HCT116 (cell line): ENCODE measurements around the gene ZNF521. TPM values are rescaled to one million over a fixed set of nuclear protein-coding genes. Genes with fewer than 3 reads are reported as not detected.

Experiments used
- ATAC-seq: fragments of 200-7000 bp; cut with Tn5 transposase; 2 replicates; pipeline ENCODE4 v1.9.1; 2020; ENCODE audit warnings: mild to moderate bottlenecking, moderate library complexity
- BruUV-seq: library from RNA; stranded (reverse); fragments of 400-500 nt; replicated peaks from 2 replicates; lab custom pipeline; 2021; lab: Mats Ljungman, UMichigan
- CTCF ChIA-PET: fragments of 300-600 bp; sonication (Branson Sonifier 250); formaldehyde crosslinking; loops from one replicate; lab custom pipeline; 2021; ENCODE audit warnings: antibody characterized with exemption; lab: Charles Lee
- POLR2A ChIA-PET: fragments of 300-600, 350-600 bp; sonication (Branson Sonifier 250); formaldehyde crosslinking; loops from one replicate; lab custom pipeline; 2021; ENCODE audit warnings: antibody characterized with exemption; lab: Charles Lee
- RAD21 ChIA-PET, 2 experiments: fragments of 300-600 bp; sonication (Branson Sonifier 250); formaldehyde crosslinking; loops; one replicate each; lab custom pipeline; 2023; ENCODE audit warnings: low total read pairs in 2 of 2; ENCODE audit not compliant: uncharacterized antibody in 2 of 2, unreplicated experiment in 2 of 2, low non-redundant PET in 1 of 2; lab: Charles Lee
- DNase-seq: peaks from one replicate; pipeline ENCODE4 v3.0.0-alpha.2; 2010; ENCODE audit warnings: low read depth, low spot score
- H2AFZ ChIP-seq: fragments of 200-600 bp; shearing (Covaris generic), sonication (generic); 2 replicates; pipeline ENCODE4 v1.6.1; 2017; ENCODE audit warnings: low read depth, mixed run types, mixed read lengths, antibody characterized with exemption, low read length; ENCODE audit not compliant: poor library complexity, severe bottlenecking
- H3K27ac ChIP-seq: 2 replicates; pipeline ENCODE4 v1.5.1; 2012; ENCODE audit warnings: low read depth, low read length
- H3K27me3 ChIP-seq: fragments of 200-600 bp; sonication (generic); 2 replicates; pipeline ENCODE4 v1.6.1; 2016; ENCODE audit warnings: mixed run types, low read length, mixed read lengths; ENCODE audit not compliant: insufficient read depth
- H3K36me3 ChIP-seq, 2 experiments: fragments of 200-500 bp in 1 of 2; fragments of 200-600 bp in 1 of 2; sonication (Bioruptor generic) in 1 of 2; sonication (generic) in 1 of 2; 2 replicates each; pipeline versions ENCODE4 v1.5.1 to v1.6.1; 2014 to 2016; ENCODE audit warnings: low read length in 2 of 2, inconsistent platforms in 1 of 2, mixed read lengths in 1 of 2, mixed run types in 1 of 2; ENCODE audit not compliant: insufficient read depth in 2 of 2, control insufficient read depth in 1 of 2
- H3K4me1 ChIP-seq, 2 experiments: fragments of 200-600 bp in 1 of 2; sonication (generic) in 1 of 2; 2 replicates each; pipeline versions ENCODE4 v1.5.1 to v1.6.1; 2012 to 2017; ENCODE audit warnings: low read length in 2 of 2, inconsistent platforms in 1 of 2, mild to moderate bottlenecking in 1 of 2, mixed read lengths in 1 of 2, mixed run types in 1 of 2, moderate library complexity in 1 of 2; ENCODE audit not compliant: insufficient read depth in 2 of 2, control insufficient read depth in 1 of 2
- H3K4me2 ChIP-seq: fragments of 200-600 bp; sonication (generic); 2 replicates; pipeline ENCODE4 v1.6.1; 2017; ENCODE audit warnings: mixed run types, low read length, mixed read lengths
- H3K4me3 ChIP-seq, 2 experiments: fragments of 200-600 bp in 1 of 2; sonication (generic) in 1 of 2; replicated peaks in 1 of 2; 2 replicates each; pipeline ENCODE4 v1.5.1; 2011 to 2016; ENCODE audit warnings: low read length in 2 of 2, control low read depth in 1 of 2, low read depth in 1 of 2, mild to moderate bottlenecking in 1 of 2, mixed read lengths in 1 of 2, mixed run types in 1 of 2
- H3K79me2 ChIP-seq: fragments of 200-600 bp; sonication (generic); 2 replicates; pipeline ENCODE4 v1.6.1; 2017; ENCODE audit warnings: mild to moderate bottlenecking, mixed run types, low read length, moderate library complexity, mixed read lengths; ENCODE audit not compliant: insufficient read depth
- H3K9ac ChIP-seq: fragments of 200-600 bp; sonication (generic); 2 replicates; pipeline ENCODE4 v1.6.1; 2016; ENCODE audit warnings: low read length, mixed read lengths
- H3K9me2 ChIP-seq: fragments of 200-600 bp; sonication (generic), shearing (Covaris generic); 2 replicates; pipeline ENCODE4 v1.6.1; 2017; ENCODE audit warnings: mixed run types, mild to moderate bottlenecking, moderate library complexity; ENCODE audit not compliant: insufficient read depth
- H3K9me3 ChIP-seq, 2 experiments: fragments of 200-500 bp in 1 of 2; fragments of 200-600 bp in 1 of 2; sonication (Bioruptor generic) in 1 of 2; sonication (generic) in 1 of 2; 2 replicates each; pipeline ENCODE4 v1.6.1; 2014 to 2017; ENCODE audit warnings: low read length in 2 of 2, mixed read lengths in 2 of 2, inconsistent platforms in 1 of 2, low read depth in 1 of 2, mild to moderate bottlenecking in 1 of 2, mixed run types in 1 of 2, moderate library complexity in 1 of 2; ENCODE audit not compliant: control insufficient read depth in 1 of 2, insufficient read depth in 1 of 2
- H4K20me1 ChIP-seq: fragments of 200-600 bp; sonication (generic), shearing (Covaris generic); 2 replicates; pipeline ENCODE4 v1.6.1; 2017; ENCODE audit warnings: mixed run types, mild to moderate bottlenecking, moderate library complexity; ENCODE audit not compliant: insufficient read depth
- CBX3 ChIP-seq: IDR thresholded peaks from 2 replicates; pipeline ENCODE4 v1.6.1; 2012; ENCODE audit warnings: low read depth
- CEBPB ChIP-seq: IDR thresholded peaks from 2 replicates; pipeline ENCODE4 v1.6.1; 2012; ENCODE audit warnings: low read depth
- CTCF ChIP-seq, 3 experiments: fragments of 200-600 bp in 1 of 3; sonication (generic) in 1 of 3; IDR thresholded peaks in 2 of 3; conservative IDR thresholded peaks in 1 of 3; 2 replicates each; pipeline ENCODE4 v1.5.1; 2012 to 2017; ENCODE audit warnings: low read depth in 2 of 3, low read length in 2 of 3, antibody characterized with exemption in 1 of 3, borderline replicate concordance in 1 of 3, control low read depth in 1 of 3, mild to moderate bottlenecking in 1 of 3, mixed read lengths in 1 of 3, mixed run types in 1 of 3, moderate library complexity in 1 of 3; ENCODE audit not compliant: insufficient read depth in 1 of 3
- EGR1 ChIP-seq: IDR thresholded peaks from 2 replicates; pipeline ENCODE4 v1.6.1; 2012; ENCODE audit warnings: low read depth
- ELF1 ChIP-seq: IDR thresholded peaks from 2 replicates; pipeline ENCODE4 v1.6.1; 2012; ENCODE audit warnings: low read depth, borderline replicate concordance
- EZH2phosphoT487 ChIP-seq: fragments of 200-600 bp; IDR thresholded peaks from 2 replicates; pipeline ENCODE4 v1.6.1; 2018; ENCODE audit warnings: antibody characterized with exemption, borderline replicate concordance
- FOSL1 ChIP-seq: IDR thresholded peaks from 2 replicates; pipeline ENCODE4 v1.6.1; 2012; ENCODE audit warnings: low read depth
- JUND ChIP-seq: IDR thresholded peaks from 2 replicates; pipeline ENCODE4 v1.6.1; 2012
- POLR2A ChIP-seq: IDR thresholded peaks from 2 replicates; pipeline ENCODE4 v1.7.0; 2011; ENCODE audit warnings: borderline replicate concordance; ENCODE audit not compliant: insufficient read depth, insufficient read length; ENCODE audit errors: extremely low read depth
- POLR2AphosphoS5 ChIP-seq: IDR thresholded peaks from 2 replicates; pipeline ENCODE4 v1.6.1; 2011; ENCODE audit warnings: mild to moderate bottlenecking, low read depth, low read length, moderate library complexity
- SIN3A ChIP-seq: IDR thresholded peaks from 2 replicates; pipeline ENCODE4 v1.6.1; 2012; ENCODE audit warnings: low read depth
- SP1 ChIP-seq: IDR thresholded peaks from 2 replicates; pipeline ENCODE4 v1.6.1; 2012; ENCODE audit warnings: low read depth
- SRF ChIP-seq: IDR thresholded peaks from 2 replicates; pipeline ENCODE4 v1.6.1; 2012; ENCODE audit warnings: low read depth
- TCF7L2 ChIP-seq: IDR thresholded peaks from 2 replicates; pipeline ENCODE4 v1.7.0; 2011; ENCODE audit warnings: borderline replicate concordance, inconsistent platforms; ENCODE audit not compliant: insufficient read depth, insufficient read length; ENCODE audit errors: extremely low read depth
- ZFX ChIP-seq: fragments of 450-650 bp; IDR thresholded peaks from 2 replicates; pipeline ENCODE4 v1.6.1; 2017
- ZNF274 ChIP-seq: fragments of 200-500 bp; sonication (Bioruptor generic); IDR thresholded peaks from 2 replicates; pipeline ENCODE4 v1.6.1; 2014; ENCODE audit warnings: mild to moderate bottlenecking, low read depth, low read length, inconsistent platforms
- intact Hi-C: fragments of 100-400 bp; cut with micrococcal nuclease; formaldehyde crosslinking; loops from 2 replicates; pipeline ENCODE4 v1.10.0; 2022
- total RNA-seq: library from RNA; stranded (reverse); gene quantifications from one replicate; pipeline ENCODE4 v1.2.1, GENCODE V29; 2021; ENCODE audit not compliant: unreplicated experiment
- TF ChIP-seq, protein P1 (sequence below): IDR thresholded peaks from 2 replicates; pipeline ENCODE4 v1.6.1; 2012
- TF ChIP-seq, protein P2 (sequence below): IDR thresholded peaks from 2 replicates; pipeline ENCODE4 v1.6.1; 2011; ENCODE audit warnings: mild to moderate bottlenecking, low read length, moderate library complexity; ENCODE audit not compliant: insufficient replicate concordance; ENCODE audit errors: extremely low read depth

Gene ZNF521
- total RNA-seq, 1 experiment from 2014 or later, result 0.10 TPM

GRCh38 chr18:25050605-25051004 lies 301.4 kb downstream of the ZNF521 start:
- no peak overlapping the region for H3K27ac ChIP-seq
- DNase-seq, result no peak
- no peak for ATAC-seq
- TF ChIP-seq CBX3 (no peak), FOSL1 (no peak), SP1 (no peak), SRF (no peak), ELF1 (no peak), POLR2A (no peak), EGR1 (no peak), SIN3A (no peak), TCF7L2 (no peak)
- TF ChIP-seq, protein P1, sequence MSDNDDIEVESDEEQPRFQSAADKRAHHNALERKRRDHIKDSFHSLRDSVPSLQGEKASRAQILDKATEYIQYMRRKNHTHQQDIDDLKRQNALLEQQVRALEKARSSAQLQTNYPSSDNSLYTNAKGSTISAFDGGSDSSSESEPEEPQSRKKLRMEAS, result no peak
- ChIA-PET POLR2A (no interaction called here), CTCF (no interaction called here), RAD21 (no interaction called here)
- H3K4me3 ChIP-seq, result no peak overlapping the region
- H2AFZ ChIP-seq, result no peak overlapping the region
- H4K20me1 ChIP-seq, result no peaks in the 10 kb centered on the region
- no peaks in the 10 kb centered on the region for H3K79me2 ChIP-seq
- BruUV-seq, result no TSS peak
- H3K9ac ChIP-seq, result no peak overlapping the region
- H3K27me3 ChIP-seq, result no peaks in the 10 kb centered on the region
- H3K4me2 ChIP-seq, result no peak overlapping the region
- intact Hi-C loops, result no loop called here
- H3K36me3 ChIP-seq, result no peaks in the 10 kb centered on the region
- no peaks in the 10 kb centered on the region for H3K4me1 ChIP-seq
- H3K9me3 ChIP-seq, result no peaks in the 10 kb centered on the region
- H3K9me2 ChIP-seq, result no peaks in the 10 kb centered on the region

- ATAC-seq (no peak), DNase-seq (no peak)
- H3K4me3 ChIP-seq, result no peak overlapping the region
- H3K9me2 ChIP-seq, result no peaks in the 10 kb centered on the region
- H3K27ac ChIP-seq, result no peak overlapping the region
- no peaks in the 10 kb centered on the region for H3K36me3 ChIP-seq
- H3K9ac ChIP-seq, result no peak overlapping the region
- BruUV-seq, result no TSS peak
- H3K79me2 ChIP-seq, result no peaks in the 10 kb centered on the region
- no peaks in the 10 kb centered on the region for H3K27me3 ChIP-seq
- CTCF ChIA-PET, result no interaction called here
- no peaks in the 10 kb centered on the region for H3K9me3 ChIP-seq
- POLR2A ChIA-PET, result no interaction called here
- no peak overlapping the region for H3K4me2 ChIP-seq
- H2AFZ ChIP-seq, result no peak overlapping the region
- RAD21 ChIA-PET, result no interaction called here
- H4K20me1 ChIP-seq, result no peaks in the 10 kb centered on the region
- no peaks in the 10 kb centered on the region for H3K4me1 ChIP-seq
- TF ChIP-seq CBX3, result no peak
- no peak for TF ChIP-seq ZNF274
- TF ChIP-seq FOSL1, result no peak
- no peak for TF ChIP-seq CEBPB
- TF ChIP-seq SIN3A, result no peak
- no peak for TF ChIP-seq ZFX
- TF ChIP-seq, protein P1, result no peak
- TF ChIP-seq SP1, result no peak
- TF ChIP-seq EGR1, result no peak
- TF ChIP-seq EZH2phosphoT487, result no peak
- TF ChIP-seq, protein P2, sequence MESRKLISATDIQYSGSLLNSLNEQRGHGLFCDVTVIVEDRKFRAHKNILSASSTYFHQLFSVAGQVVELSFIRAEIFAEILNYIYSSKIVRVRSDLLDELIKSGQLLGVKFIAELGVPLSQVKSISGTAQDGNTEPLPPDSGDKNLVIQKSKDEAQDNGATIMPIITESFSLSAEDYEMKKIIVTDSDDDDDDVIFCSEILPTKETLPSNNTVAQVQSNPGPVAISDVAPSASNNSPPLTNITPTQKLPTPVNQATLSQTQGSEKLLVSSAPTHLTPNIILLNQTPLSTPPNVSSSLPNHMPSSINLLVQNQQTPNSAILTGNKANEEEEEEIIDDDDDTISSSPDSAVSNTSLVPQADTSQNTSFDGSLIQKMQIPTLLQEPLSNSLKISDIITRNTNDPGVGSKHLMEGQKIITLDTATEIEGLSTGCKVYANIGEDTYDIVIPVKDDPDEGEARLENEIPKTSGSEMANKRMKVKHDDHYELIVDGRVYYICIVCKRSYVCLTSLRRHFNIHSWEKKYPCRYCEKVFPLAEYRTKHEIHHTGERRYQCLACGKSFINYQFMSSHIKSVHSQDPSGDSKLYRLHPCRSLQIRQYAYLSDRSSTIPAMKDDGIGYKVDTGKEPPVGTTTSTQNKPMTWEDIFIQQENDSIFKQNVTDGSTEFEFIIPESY, result no peak
- no peak for TF ChIP-seq TCF7L2
- no peak for TF ChIP-seq POLR2AphosphoS5
- TF ChIP-seq CTCF (IDR thresholded peaks at IDR 0.05 in 2 of 3, conservative IDR thresholded peaks at IDR 0.05 in 1 of 3; ENCODE audit: borderline replicate concordance in 1 of 3, insufficient read depth in 1 of 3, low read depth in 2 of 3, low read length in 2 of 3), result no peak
- TF ChIP-seq JUND, result no peak
- TF ChIP-seq, all 23 proteins: peak for 0
- intact Hi-C loops, result no loop called here
Measured at GRCh38 chr18:25047983-25048382, 304.0 kb downstream of the ZNF521 start.
